SK-N-SH (cell line): ENCODE measurements around the gene NTM. TPM values are rescaled to one million over a fixed set of nuclear protein-coding genes. Genes with fewer than 3 reads are reported as not detected.

Experiments used
- CTCF ChIA-PET: fragments of 300-600, 350-600 bp; formaldehyde crosslinking; extraction: SDS; loops from one replicate; lab custom pipeline; 2021; lab: Yijun Ruan, JAX
- POLR2A ChIA-PET: fragments of 350-600 bp; sonication (Branson Sonifier 250); formaldehyde crosslinking; extraction: SDS; loops from one replicate; lab custom pipeline; 2020; ENCODE audit warnings: antibody characterized with exemption, inconsistent platforms; lab: Yijun Ruan, JAX
- DNase-seq: peaks from one replicate; pipeline ENCODE4 v3.0.0; 2012
- H2AFZ ChIP-seq: fragments of 200-600 bp; sonication (generic); 2 replicates; pipeline ENCODE4 v1.8.1; 2016; ENCODE audit warnings: antibody characterized with exemption, mild to moderate bottlenecking, low read depth
- H3F3A ChIP-seq: fragments of 200-600 bp; sonication (generic); replicated peaks from 2 replicates; pipeline ENCODE3; 2016; ENCODE audit warnings: antibody characterized with exemption, mild to moderate bottlenecking; ENCODE audit not compliant: insufficient read depth
- H3K27ac ChIP-seq, 2 experiments: fragments of 200-500 bp in 1 of 2; fragments of 200-600 bp in 1 of 2; sonication (Bioruptor generic) in 1 of 2; sonication (generic), shearing (Covaris generic) in 1 of 2; 2 replicates each; pipeline versions ENCODE4 v1.5.1 to v1.6.1; 2014 to 2016; ENCODE audit warnings: low read depth in 2 of 2, inconsistent platforms in 1 of 2, low read length in 1 of 2, mild to moderate bottlenecking in 1 of 2, mixed read lengths in 1 of 2
- H3K27me3 ChIP-seq: fragments of 200-600 bp; sonication (generic), shearing (Covaris generic); 2 replicates; pipeline ENCODE4 v1.6.1; 2016; ENCODE audit warnings: mixed run types; ENCODE audit not compliant: insufficient read depth
- H3K36me3 ChIP-seq, 2 experiments: fragments of 200-500 bp in 1 of 2; fragments of 200-600 bp in 1 of 2; sonication (Bioruptor generic) in 1 of 2; sonication (generic) in 1 of 2; replicated peaks in 1 of 2; 2 replicates each; pipeline versions ENCODE3 to v1.5.1; 2014 to 2016; ENCODE audit warnings: low read length in 1 of 2, mild to moderate bottlenecking in 1 of 2; ENCODE audit not compliant: insufficient read depth in 2 of 2, control insufficient read depth in 1 of 2
- H3K4me1 ChIP-seq, 2 experiments: fragments of 200-500 bp in 1 of 2; fragments of 200-600 bp in 1 of 2; sonication (Bioruptor generic) in 1 of 2; sonication (generic), shearing (Covaris generic) in 1 of 2; 2 replicates each; pipeline versions ENCODE4 v1.5.1 to v1.6.1; 2014 to 2016; ENCODE audit warnings: low read depth in 1 of 2, low read length in 1 of 2, mixed run types in 1 of 2; ENCODE audit not compliant: insufficient read depth in 2 of 2, control insufficient read depth in 1 of 2
- H3K4me2 ChIP-seq: fragments of 200-600 bp; sonication (generic), shearing (Covaris generic); 2 replicates; pipeline ENCODE4 v1.6.1; 2017; ENCODE audit warnings: mixed run types
- H3K4me3 ChIP-seq, 2 experiments: fragments of 200-500 bp in 1 of 2; fragments of 200-600 bp in 1 of 2; sonication (Bioruptor generic) in 1 of 2; sonication (generic), shearing (Covaris generic) in 1 of 2; 2 replicates each; pipeline versions ENCODE4 v1.5.1 to v1.8.1; 2014 to 2016; ENCODE audit warnings: low read depth in 2 of 2, inconsistent platforms in 1 of 2, low read length in 1 of 2, mild to moderate bottlenecking in 1 of 2, mixed read lengths in 1 of 2, moderate library complexity in 1 of 2
- H3K79me2 ChIP-seq: fragments of 200-600 bp; sonication (generic); 2 replicates; pipeline ENCODE4 v1.8.1; 2017; ENCODE audit warnings: mild to moderate bottlenecking; ENCODE audit not compliant: insufficient read depth
- H3K9ac ChIP-seq: fragments of 200-600 bp; sonication (generic); 2 replicates; pipeline ENCODE4 v1.6.1; 2017; ENCODE audit warnings: mixed run types
- H3K9me2 ChIP-seq: fragments of 200-600 bp; sonication (generic); 2 replicates; pipeline ENCODE4 v1.6.1; 2017; ENCODE audit warnings: mixed run types
- H3K9me3 ChIP-seq: fragments of 200-600 bp; sonication (generic); 2 replicates; pipeline ENCODE4 v1.6.1; 2017; ENCODE audit warnings: mixed run types, mild to moderate bottlenecking, moderate library complexity
- H4K20me1 ChIP-seq: fragments of 200-600 bp; sonication (generic); 2 replicates; pipeline ENCODE4 v1.6.1; 2017; ENCODE audit warnings: mild to moderate bottlenecking, mixed run types; ENCODE audit not compliant: insufficient read depth
- CHD2 ChIP-seq: fragments of 150-350 bp; IDR thresholded peaks from 2 replicates; pipeline ENCODE4 v1.6.1; 2018; ENCODE audit warnings: low read length; ENCODE audit not compliant: partially characterized antibody
- ELF1 ChIP-seq: IDR thresholded peaks from 2 replicates; pipeline ENCODE4 v1.4.0; 2012
- FOXM1 ChIP-seq: IDR thresholded peaks from 2 replicates; pipeline ENCODE4 v1.4.0; 2012; ENCODE audit warnings: low read depth, mild to moderate bottlenecking
- GATA2 ChIP-seq: sonication (generic); formaldehyde crosslinking; IDR thresholded peaks from 2 replicates; pipeline ENCODE4 v1.5.0; 2020; ENCODE audit warnings: mild to moderate bottlenecking, missing genetic modification reagents
- JUND ChIP-seq: IDR thresholded peaks from 2 replicates; pipeline ENCODE4 v1.4.0; 2012
- MEF2A ChIP-seq: IDR thresholded peaks from 2 replicates; pipeline ENCODE4 v1.4.0; 2012; ENCODE audit warnings: low read depth, borderline replicate concordance
- RAD21 ChIP-seq: IDR thresholded peaks from 2 replicates; pipeline ENCODE4 v1.6.1; 2012; ENCODE audit warnings: mild to moderate bottlenecking, low read length
- RFX5 ChIP-seq: IDR thresholded peaks from 2 replicates; pipeline ENCODE4 v1.6.1; 2012; ENCODE audit warnings: mild to moderate bottlenecking, improper control_type of control experiment, low read length
- SIN3A ChIP-seq: IDR thresholded peaks from 2 replicates; pipeline ENCODE4 v1.6.1; 2012; ENCODE audit warnings: low read depth, mild to moderate bottlenecking, low read length, moderate library complexity, borderline replicate concordance
- SMC3 ChIP-seq: IDR thresholded peaks from 2 replicates; pipeline ENCODE4 v1.6.1; 2012; ENCODE audit warnings: low read depth, low read length, improper control_type of control experiment
- TAF1 ChIP-seq: IDR thresholded peaks from 2 replicates; pipeline ENCODE4 v1.6.1; 2012; ENCODE audit warnings: low read depth, mild to moderate bottlenecking, low read length, moderate library complexity, borderline replicate concordance
- TCF12 ChIP-seq: IDR thresholded peaks from 2 replicates; pipeline ENCODE4 v1.4.0; 2012
- YY1 ChIP-seq: IDR thresholded peaks from 2 replicates; pipeline ENCODE4 v1.4.0; 2012; ENCODE audit warnings: low read depth, mild to moderate bottlenecking
- WGBS: methylation state at CpG from one replicate; pipeline ENCODE4 v1.1.6; 2017; ENCODE audit warnings: low lambda C conversion rate; 5-methylcytosine and 5-hydroxymethylcytosine counted together
- polyA plus RNA-seq, 3 experiments: library from polyadenylated mRNA; depleted of rRNA; stranded (reverse); fragments of >200 nt; gene quantifications; 2 replicates each; pipeline ENCODE4 v1.2.3, GENCODE V29; 2012
- TF ChIP-seq, protein P1 (sequence below): IDR thresholded peaks from 2 replicates; pipeline ENCODE4 v1.4.0; 2012; ENCODE audit warnings: low read depth, borderline replicate concordance
- TF ChIP-seq, protein P2 (sequence below): fragments of 150-350 bp; IDR thresholded peaks from 2 replicates; pipeline ENCODE4 v1.6.1; 2017; ENCODE audit warnings: antibody characterized with exemption, low read length, low read depth, borderline replicate concordance
- TF ChIP-seq, protein P3 (sequence below): fragments of 200-600 bp; sonication (generic); IDR thresholded peaks from 2 replicates; pipeline ENCODE4 v1.6.1; 2017; ENCODE audit warnings: antibody characterized with exemption, mild to moderate bottlenecking, moderate library complexity
- TF ChIP-seq, protein P4 (sequence below): fragments of 150-350 bp; IDR thresholded peaks from 2 replicates; pipeline ENCODE4 v1.6.1; 2016; ENCODE audit warnings: mild to moderate bottlenecking, low read depth, low read length
- TF ChIP-seq, protein P5 (sequence below): IDR thresholded peaks from 2 replicates; pipeline ENCODE4; 2012
- TF ChIP-seq, protein P6 (sequence below): IDR thresholded peaks from 2 replicates; pipeline ENCODE4 v1.4.0; 2012; ENCODE audit warnings: low read depth

NTM gene
- polyA plus RNA-seq, 1 of the 3 experiments (the other 2 are of a cell fraction) = 20.0 TPM

DNA sequence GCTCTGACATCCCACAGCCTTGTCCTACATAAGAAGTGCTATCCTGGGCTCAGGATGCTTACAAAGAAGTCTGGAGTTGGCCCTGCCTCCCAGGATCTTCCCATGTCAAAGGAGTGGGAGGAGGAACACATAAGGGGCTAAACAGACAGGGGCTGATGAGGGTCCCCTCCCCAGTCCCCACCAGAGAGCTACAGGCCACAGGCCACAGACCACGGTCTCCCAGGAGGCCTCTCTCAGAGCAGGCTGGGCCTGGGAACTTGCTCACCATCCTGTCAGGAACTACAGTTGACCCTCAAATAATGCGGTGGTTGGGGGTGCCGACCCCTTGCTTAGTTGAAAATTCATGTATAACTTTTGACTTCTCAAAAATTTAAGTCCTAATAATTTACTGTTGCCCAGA, 315.5 kb downstream of the NTM start:
- Histone ChIP-seq H3K4me3 (no peak overlapping the region), H3K9me3 (no peaks in the 10 kb centered on the region), H3K4me1 (peaks cover 0 to 5% of the 10 kb centered on the region in 2 experiments; a peak in 2 of 4 replicates), H4K20me1 (no peaks in the 10 kb centered on the region), H3K9ac (no peak overlapping the region), H3K79me2 (no peaks in the 10 kb centered on the region), H3F3A (no peaks in the 10 kb centered on the region), H3K27me3 (peaks cover 5% of the 10 kb centered on the region; the same call in 1 of the 2 replicates), H3K27ac (no peak overlapping the region), H2AFZ (no peak overlapping the region), H3K4me2 (no peak overlapping the region), H3K36me3 (no peaks in the 10 kb centered on the region), H3K9me2 (no peaks in the 10 kb centered on the region)
- ChIA-PET POLR2A (no interaction called here), CTCF (interaction anchor here (1.0 to 5.7 kb wide), 6 partner anchors 7 to 769 kb away, joined by 3 to 49 read pairs (median 3); no protein-coding TSS in a partner anchor)
- 73% methylated on average over 2 of the region's 3 CpGs for WGBS
- DNase-seq = no peak
- TF ChIP-seq, protein P1, sequence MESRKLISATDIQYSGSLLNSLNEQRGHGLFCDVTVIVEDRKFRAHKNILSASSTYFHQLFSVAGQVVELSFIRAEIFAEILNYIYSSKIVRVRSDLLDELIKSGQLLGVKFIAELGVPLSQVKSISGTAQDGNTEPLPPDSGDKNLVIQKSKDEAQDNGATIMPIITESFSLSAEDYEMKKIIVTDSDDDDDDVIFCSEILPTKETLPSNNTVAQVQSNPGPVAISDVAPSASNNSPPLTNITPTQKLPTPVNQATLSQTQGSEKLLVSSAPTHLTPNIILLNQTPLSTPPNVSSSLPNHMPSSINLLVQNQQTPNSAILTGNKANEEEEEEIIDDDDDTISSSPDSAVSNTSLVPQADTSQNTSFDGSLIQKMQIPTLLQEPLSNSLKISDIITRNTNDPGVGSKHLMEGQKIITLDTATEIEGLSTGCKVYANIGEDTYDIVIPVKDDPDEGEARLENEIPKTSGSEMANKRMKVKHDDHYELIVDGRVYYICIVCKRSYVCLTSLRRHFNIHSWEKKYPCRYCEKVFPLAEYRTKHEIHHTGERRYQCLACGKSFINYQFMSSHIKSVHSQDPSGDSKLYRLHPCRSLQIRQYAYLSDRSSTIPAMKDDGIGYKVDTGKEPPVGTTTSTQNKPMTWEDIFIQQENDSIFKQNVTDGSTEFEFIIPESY = no peak
- TF ChIP-seq TAF1 = no peak
- no peak for TF ChIP-seq FOXM1
- TF ChIP-seq, protein P2, sequence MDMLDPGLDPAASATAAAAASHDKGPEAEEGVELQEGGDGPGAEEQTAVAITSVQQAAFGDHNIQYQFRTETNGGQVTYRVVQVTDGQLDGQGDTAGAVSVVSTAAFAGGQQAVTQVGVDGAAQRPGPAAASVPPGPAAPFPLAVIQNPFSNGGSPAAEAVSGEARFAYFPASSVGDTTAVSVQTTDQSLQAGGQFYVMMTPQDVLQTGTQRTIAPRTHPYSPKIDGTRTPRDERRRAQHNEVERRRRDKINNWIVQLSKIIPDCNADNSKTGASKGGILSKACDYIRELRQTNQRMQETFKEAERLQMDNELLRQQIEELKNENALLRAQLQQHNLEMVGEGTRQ = no peak
- TF ChIP-seq MEF2A = no peak
- TF ChIP-seq JUND = no peak
- no peak for TF ChIP-seq RFX5
- no peak for TF ChIP-seq YY1
- TF ChIP-seq CHD2 = no peak
- TF ChIP-seq, protein P3, sequence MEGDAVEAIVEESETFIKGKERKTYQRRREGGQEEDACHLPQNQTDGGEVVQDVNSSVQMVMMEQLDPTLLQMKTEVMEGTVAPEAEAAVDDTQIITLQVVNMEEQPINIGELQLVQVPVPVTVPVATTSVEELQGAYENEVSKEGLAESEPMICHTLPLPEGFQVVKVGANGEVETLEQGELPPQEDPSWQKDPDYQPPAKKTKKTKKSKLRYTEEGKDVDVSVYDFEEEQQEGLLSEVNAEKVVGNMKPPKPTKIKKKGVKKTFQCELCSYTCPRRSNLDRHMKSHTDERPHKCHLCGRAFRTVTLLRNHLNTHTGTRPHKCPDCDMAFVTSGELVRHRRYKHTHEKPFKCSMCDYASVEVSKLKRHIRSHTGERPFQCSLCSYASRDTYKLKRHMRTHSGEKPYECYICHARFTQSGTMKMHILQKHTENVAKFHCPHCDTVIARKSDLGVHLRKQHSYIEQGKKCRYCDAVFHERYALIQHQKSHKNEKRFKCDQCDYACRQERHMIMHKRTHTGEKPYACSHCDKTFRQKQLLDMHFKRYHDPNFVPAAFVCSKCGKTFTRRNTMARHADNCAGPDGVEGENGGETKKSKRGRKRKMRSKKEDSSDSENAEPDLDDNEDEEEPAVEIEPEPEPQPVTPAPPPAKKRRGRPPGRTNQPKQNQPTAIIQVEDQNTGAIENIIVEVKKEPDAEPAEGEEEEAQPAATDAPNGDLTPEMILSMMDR = no peak
- TF ChIP-seq, protein P4, sequence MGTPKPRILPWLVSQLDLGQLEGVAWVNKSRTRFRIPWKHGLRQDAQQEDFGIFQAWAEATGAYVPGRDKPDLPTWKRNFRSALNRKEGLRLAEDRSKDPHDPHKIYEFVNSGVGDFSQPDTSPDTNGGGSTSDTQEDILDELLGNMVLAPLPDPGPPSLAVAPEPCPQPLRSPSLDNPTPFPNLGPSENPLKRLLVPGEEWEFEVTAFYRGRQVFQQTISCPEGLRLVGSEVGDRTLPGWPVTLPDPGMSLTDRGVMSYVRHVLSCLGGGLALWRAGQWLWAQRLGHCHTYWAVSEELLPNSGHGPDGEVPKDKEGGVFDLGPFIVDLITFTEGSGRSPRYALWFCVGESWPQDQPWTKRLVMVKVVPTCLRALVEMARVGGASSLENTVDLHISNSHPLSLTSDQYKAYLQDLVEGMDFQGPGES = no peak

DNA sequence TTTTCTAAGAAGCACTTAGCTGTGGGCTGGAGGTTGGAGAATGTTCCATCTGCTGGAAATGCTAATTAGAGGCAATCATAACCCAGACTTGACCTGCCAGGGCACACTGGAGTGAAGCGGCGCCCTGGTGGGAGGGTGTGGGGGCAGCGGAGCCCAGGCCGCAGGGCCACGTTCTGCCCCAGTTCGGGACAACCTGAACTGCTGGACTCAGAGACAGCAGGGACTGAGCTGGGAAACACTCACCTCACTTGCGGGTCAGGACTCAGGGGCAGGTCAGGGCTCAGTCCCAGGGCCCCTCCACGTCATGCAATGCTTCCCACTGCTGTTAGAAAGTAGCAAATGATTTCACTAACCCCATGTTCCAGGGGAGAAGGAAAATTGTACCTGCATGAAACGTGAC, 316.4 kb downstream of the NTM start:
- Histone ChIP-seq H3K4me2 (no peak overlapping the region), H3K27me3 (peaks cover 5% of the 10 kb centered on the region; the same call in 1 of the 2 replicates), H3K27ac (no peak overlapping the region), H2AFZ (no peak overlapping the region), H3K36me3 (no peaks in the 10 kb centered on the region), H3K9me2 (no peaks in the 10 kb centered on the region)
- no peak for TF ChIP-seq RAD21
- TF ChIP-seq, protein P5, sequence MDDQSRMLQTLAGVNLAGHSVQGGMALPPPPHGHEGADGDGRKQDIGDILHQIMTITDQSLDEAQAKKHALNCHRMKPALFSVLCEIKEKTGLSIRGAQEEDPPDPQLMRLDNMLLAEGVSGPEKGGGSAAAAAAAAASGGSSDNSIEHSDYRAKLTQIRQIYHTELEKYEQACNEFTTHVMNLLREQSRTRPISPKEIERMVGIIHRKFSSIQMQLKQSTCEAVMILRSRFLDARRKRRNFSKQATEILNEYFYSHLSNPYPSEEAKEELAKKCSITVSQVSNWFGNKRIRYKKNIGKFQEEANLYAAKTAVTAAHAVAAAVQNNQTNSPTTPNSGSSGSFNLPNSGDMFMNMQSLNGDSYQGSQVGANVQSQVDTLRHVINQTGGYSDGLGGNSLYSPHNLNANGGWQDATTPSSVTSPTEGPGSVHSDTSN = no peak
- TF ChIP-seq GATA2 = no peak
- TF ChIP-seq ELF1 = no peak
- no peak for TF ChIP-seq TCF12
- TF ChIP-seq, protein P6, sequence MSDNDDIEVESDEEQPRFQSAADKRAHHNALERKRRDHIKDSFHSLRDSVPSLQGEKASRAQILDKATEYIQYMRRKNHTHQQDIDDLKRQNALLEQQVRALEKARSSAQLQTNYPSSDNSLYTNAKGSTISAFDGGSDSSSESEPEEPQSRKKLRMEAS = no peak
- TF ChIP-seq SIN3A = no peak
- no peak for TF ChIP-seq SMC3
- TF ChIP-seq MEF2A = no peak
- TF ChIP-seq, all 33 proteins: peak for 0
- 77% methylated on average over 8 of the region's 9 CpGs for WGBS
- Histone ChIP-seq H3K9ac (no peak overlapping the region), H3K4me3 (no peak overlapping the region), H3K4me1 (peaks cover 0 to 7% of the 10 kb centered on the region in 2 experiments; a peak in 2 of 4 replicates), H3K79me2 (no peaks in the 10 kb centered on the region), H3F3A (peaks cover 3% of the 10 kb centered on the region), H3K9me3 (no peaks in the 10 kb centered on the region), H4K20me1 (no peaks in the 10 kb centered on the region)
- no peak for DNase-seq
- POLR2A ChIA-PET = no interaction called here
- CTCF ChIA-PET = interaction anchor here (0.9 to 5.7 kb wide), 4 partner anchors 8 to 53 kb away, joined by 3 to 49 read pairs (median 6); no protein-coding TSS in a partner anchor
